Loucy (cell line): ENCODE measurements around the gene HS6ST2.
A peak's percentile ranks its signal among the peaks of the same experiment; 100 is the strongest.

Experiments
- H2AFZ ChIP-seq: fragments of 200-600 bp; sonication (generic); 2 replicates; pipeline ENCODE4 v1.6.0; 2016; ENCODE audit warnings: antibody characterized with exemption, mild to moderate bottlenecking, low read length, moderate library complexity
- H3F3A ChIP-seq: fragments of 200-600 bp; 2 replicates; pipeline ENCODE4 v1.6.0; 2016; ENCODE audit warnings: antibody characterized with exemption, low read depth, mild to moderate bottlenecking
- H3K27me3 ChIP-seq: fragments of 200-600 bp; sonication (generic); 2 replicates; pipeline ENCODE4 v1.6.1; 2014; ENCODE audit warnings: low read length, mild to moderate bottlenecking; ENCODE audit not compliant: insufficient read depth, poor library complexity, severe bottlenecking
- H3K36me3 ChIP-seq: fragments of 200-600 bp; sonication (generic); 2 replicates; pipeline ENCODE4 v1.6.1; 2016; ENCODE audit warnings: low read length; ENCODE audit not compliant: insufficient read depth
- H3K4me1 ChIP-seq: fragments of 200-600 bp; sonication (generic); 2 replicates; pipeline ENCODE4 v1.5.1; 2014; ENCODE audit warnings: low read length, mild to moderate bottlenecking; ENCODE audit not compliant: insufficient read depth, poor library complexity, severe bottlenecking
- H3K4me2 ChIP-seq: fragments of 200-600 bp; sonication (generic); 2 replicates; pipeline ENCODE4 v1.6.0; 2014; ENCODE audit warnings: antibody characterized with exemption, low read length, low read depth, mild to moderate bottlenecking; ENCODE audit not compliant: poor library complexity, severe bottlenecking
- H3K4me3 ChIP-seq: fragments of 200-600 bp; sonication (generic); 2 replicates; pipeline ENCODE4 v1.5.1; 2014; ENCODE audit warnings: low read length, mild to moderate bottlenecking, mixed read lengths; ENCODE audit not compliant: poor library complexity, severe bottlenecking
- H3K79me2 ChIP-seq: fragments of 200-600 bp; sonication (generic); 2 replicates; pipeline ENCODE4 v1.6.1; 2014; ENCODE audit warnings: low read length; ENCODE audit not compliant: insufficient read depth
- H3K9ac ChIP-seq: fragments of 200-600 bp; sonication (generic); 2 replicates; pipeline ENCODE4 v1.6.0; 2014; ENCODE audit warnings: mild to moderate bottlenecking, low read depth, low read length, moderate library complexity; ENCODE audit not compliant: poor library complexity, severe bottlenecking
- H3K9me2 ChIP-seq: fragments of 200-600 bp; sonication (generic); replicated peaks from 2 replicates; pipeline ENCODE4 v1.6.1; 2016; ENCODE audit warnings: low read depth, low read length, mixed read lengths
- H3K9me3 ChIP-seq: fragments of 200-600 bp; sonication (generic); 2 replicates; pipeline ENCODE4 v1.6.1; 2014; ENCODE audit warnings: mild to moderate bottlenecking, antibody characterized with exemption, low read length, low read depth; ENCODE audit not compliant: insufficient read depth
- H4K20me1 ChIP-seq: fragments of 200-600 bp; sonication (generic); 2 replicates; pipeline ENCODE4 v1.6.0; 2014; ENCODE audit warnings: antibody characterized with exemption, low read length, mild to moderate bottlenecking; ENCODE audit not compliant: insufficient read depth, poor library complexity, severe bottlenecking
- EZH2phosphoT487 ChIP-seq: fragments of 200-600 bp; IDR thresholded peaks from 2 replicates; pipeline ENCODE4 v1.6.1; 2018; ENCODE audit warnings: antibody characterized with exemption, mild to moderate bottlenecking, moderate library complexity, borderline replicate concordance
- TF ChIP-seq, protein P1 (sequence below): fragments of 200-600 bp; sonication (generic); conservative IDR thresholded peaks from 2 replicates; pipeline ENCODE4 v1.5.1; 2014; ENCODE audit warnings: mild to moderate bottlenecking, antibody characterized with exemption, low read length

The HS6ST2 gene

DNA sequence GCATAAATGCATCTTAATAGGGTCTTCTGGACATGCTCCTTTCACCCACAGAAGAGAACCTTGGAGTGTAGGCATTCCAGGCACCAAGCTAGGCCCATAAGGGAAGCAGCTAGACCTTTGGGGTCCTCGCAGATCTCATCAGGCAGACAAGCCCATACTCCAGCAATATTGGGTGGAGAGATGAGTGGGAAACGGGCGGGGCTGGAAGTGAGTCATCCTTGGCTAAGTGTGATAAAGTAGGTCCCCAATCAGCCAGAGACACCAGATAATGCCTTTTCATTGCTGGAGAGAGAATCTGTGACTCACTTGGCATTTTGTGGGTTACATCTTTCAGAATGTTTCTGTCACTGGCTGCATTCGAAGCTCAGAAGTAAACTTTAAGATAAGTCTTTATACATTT is 336.3 kb downstream of the HS6ST2 start:
- Histone ChIP-seq H3K4me3 (no peak overlapping the region), H2AFZ (no peak overlapping the region), H3K4me2 (no peak overlapping the region), H3K36me3 (no peaks in the 10 kb centered on the region), H3F3A (no peaks in the 10 kb centered on the region), H3K4me1 (no peaks in the 10 kb centered on the region), H3K9ac (no peak overlapping the region), H4K20me1 (no peaks in the 10 kb centered on the region), H3K9me3 (no peaks in the 10 kb centered on the region), H3K79me2 (no peaks in the 10 kb centered on the region), H3K27me3 (no peaks in the 10 kb centered on the region), H3K9me2 (no peaks in the 10 kb centered on the region)
- TF ChIP-seq, protein P1, sequence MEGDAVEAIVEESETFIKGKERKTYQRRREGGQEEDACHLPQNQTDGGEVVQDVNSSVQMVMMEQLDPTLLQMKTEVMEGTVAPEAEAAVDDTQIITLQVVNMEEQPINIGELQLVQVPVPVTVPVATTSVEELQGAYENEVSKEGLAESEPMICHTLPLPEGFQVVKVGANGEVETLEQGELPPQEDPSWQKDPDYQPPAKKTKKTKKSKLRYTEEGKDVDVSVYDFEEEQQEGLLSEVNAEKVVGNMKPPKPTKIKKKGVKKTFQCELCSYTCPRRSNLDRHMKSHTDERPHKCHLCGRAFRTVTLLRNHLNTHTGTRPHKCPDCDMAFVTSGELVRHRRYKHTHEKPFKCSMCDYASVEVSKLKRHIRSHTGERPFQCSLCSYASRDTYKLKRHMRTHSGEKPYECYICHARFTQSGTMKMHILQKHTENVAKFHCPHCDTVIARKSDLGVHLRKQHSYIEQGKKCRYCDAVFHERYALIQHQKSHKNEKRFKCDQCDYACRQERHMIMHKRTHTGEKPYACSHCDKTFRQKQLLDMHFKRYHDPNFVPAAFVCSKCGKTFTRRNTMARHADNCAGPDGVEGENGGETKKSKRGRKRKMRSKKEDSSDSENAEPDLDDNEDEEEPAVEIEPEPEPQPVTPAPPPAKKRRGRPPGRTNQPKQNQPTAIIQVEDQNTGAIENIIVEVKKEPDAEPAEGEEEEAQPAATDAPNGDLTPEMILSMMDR: no peak
- TF ChIP-seq EZH2phosphoT487: no peak

DNA sequence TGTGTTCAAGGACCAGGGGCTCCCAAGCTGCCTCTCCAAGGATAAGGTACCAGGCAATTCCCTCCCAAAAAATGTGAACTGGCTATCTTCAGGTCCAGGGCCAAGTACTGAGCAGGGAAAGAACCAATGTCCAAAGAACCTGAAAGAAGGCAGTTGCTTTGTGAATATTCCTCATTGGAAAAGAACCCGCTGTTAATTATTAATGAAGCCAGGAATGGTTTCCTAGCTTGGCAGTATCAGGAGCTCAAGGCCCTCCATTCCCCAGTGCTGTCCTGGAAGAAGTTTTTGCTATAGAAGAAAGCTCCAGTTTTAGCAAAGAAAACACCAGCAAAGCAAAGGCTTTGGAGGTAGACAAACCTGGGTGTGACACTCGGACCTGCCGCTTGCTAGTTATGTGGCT is 339.6 kb downstream of the HS6ST2 start:
- Histone ChIP-seq H4K20me1 (no peaks in the 10 kb centered on the region), H3K36me3 (no peaks in the 10 kb centered on the region), H2AFZ (no peak overlapping the region), H3K4me3 (no peak overlapping the region), H3K9ac (no peak overlapping the region), H3F3A (no peaks in the 10 kb centered on the region), H3K79me2 (no peaks in the 10 kb centered on the region), H3K9me3 (no peaks in the 10 kb centered on the region), H3K4me1 (no peaks in the 10 kb centered on the region), H3K9me2 (no peaks in the 10 kb centered on the region), H3K4me2 (no peak overlapping the region), H3K27me3 (no peaks in the 10 kb centered on the region)
- TF ChIP-seq, protein P1: no peak
- TF ChIP-seq EZH2phosphoT487: no peak

DNA sequence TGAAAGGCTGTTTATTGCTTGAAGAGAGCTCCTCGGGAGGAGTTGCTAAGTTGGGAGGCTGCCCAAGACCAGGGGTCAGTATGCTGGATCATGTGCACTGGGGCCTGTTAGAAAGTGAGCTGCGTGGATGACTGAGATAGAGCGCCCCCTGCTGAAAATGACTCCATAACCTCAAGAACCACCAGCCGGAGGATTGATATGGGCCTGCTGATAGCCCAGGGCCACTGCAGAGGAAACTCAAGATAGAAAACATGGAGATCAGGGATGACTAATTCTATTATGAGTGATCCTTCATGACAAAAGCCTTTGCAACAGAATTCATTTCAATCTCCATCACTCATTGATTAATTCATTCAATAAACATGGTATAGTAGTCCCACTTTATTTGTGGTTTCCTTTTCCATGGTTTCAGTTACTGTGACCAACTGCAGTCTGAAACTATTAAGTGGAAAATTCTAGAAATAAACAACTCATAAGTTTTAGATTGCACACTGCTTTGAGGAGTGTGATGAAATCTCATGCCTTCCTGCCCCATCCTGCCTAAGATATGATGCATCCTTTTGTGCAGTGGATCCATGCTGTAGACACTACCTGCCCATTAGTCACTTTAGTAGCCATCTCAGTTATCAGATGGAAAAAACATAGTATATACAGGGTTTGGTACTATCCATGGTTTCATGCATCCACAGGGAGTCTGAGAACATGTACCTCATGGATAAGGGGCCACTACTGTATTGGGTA is 342.9 kb downstream of the HS6ST2 start:
- no peaks in the 10 kb centered on the region for H3K9me2 ChIP-seq
- no peak overlapping the region for H3K4me2 ChIP-seq
- no peaks in the 10 kb centered on the region for H3F3A ChIP-seq
- H3K36me3 ChIP-seq: no peaks in the 10 kb centered on the region
- no peaks in the 10 kb centered on the region for H3K27me3 ChIP-seq
- H3K79me2 ChIP-seq: no peaks in the 10 kb centered on the region
- H3K9me3 ChIP-seq: no peaks in the 10 kb centered on the region
- H3K4me3 ChIP-seq: no peak overlapping the region
- TF ChIP-seq EZH2phosphoT487: no peak
- TF ChIP-seq, protein P1: peak; percentile 58
- H4K20me1 ChIP-seq: no peaks in the 10 kb centered on the region
- no peaks in the 10 kb centered on the region for H3K4me1 ChIP-seq
- H2AFZ ChIP-seq: no peak overlapping the region
- H3K9ac ChIP-seq: no peak overlapping the region
